T-helper 1 cell treated with Interleukin-12 subunit alpha and Interleukin-12 subunit beta and Interleukin-4 antibody, amounts not matched to agents 30 μg/mL and 1 μg/mL, for 36 hours (primary cell): ENCODE measurements around the gene IRF4.

Experiments used
- H3K27ac Mint-ChIP-seq: one replicate; pipeline ENCODE4 v1.8.0; 2021; ENCODE audit warnings: mild to moderate bottlenecking, mixed read lengths
- H3K27me3 Mint-ChIP-seq: one replicate; pipeline ENCODE4 v1.8.0; 2021; ENCODE audit warnings: low read depth, mixed read lengths
- H3K36me3 Mint-ChIP-seq: one replicate; pipeline ENCODE4 v1.8.0; 2021; ENCODE audit warnings: low read depth, mixed read lengths
- H3K4me1 Mint-ChIP-seq: one replicate; pipeline ENCODE4 v1.8.0; 2021; ENCODE audit warnings: low read depth, mixed read lengths
- H3K4me3 Mint-ChIP-seq: one replicate; pipeline ENCODE4 v1.8.0; 2021; ENCODE audit warnings: mild to moderate bottlenecking, moderate library complexity, mixed read lengths
- H3K9me3 Mint-ChIP-seq: one replicate; pipeline ENCODE4 v1.8.0; 2021; ENCODE audit warnings: mixed read lengths

Gene IRF4

GRCh38 chr6:401239-401993, 9.9 kb downstream of the IRF4 start:
- H3K36me3 Mint-ChIP-seq = peaks cover 85% of the 10 kb centered on the region
- peak overlapping the region; percentile 36 for H3K27ac Mint-ChIP-seq
- H3K4me3 Mint-ChIP-seq = peak overlapping the region; percentile 76

GRCh38 chr6:401994-402640, 10.6 kb downstream of the IRF4 start:
- peaks cover 84% of the 10 kb centered on the region for H3K4me1 Mint-ChIP-seq
- peak overlapping the region; percentile 83 for H3K27ac Mint-ChIP-seq
- H3K4me3 Mint-ChIP-seq = peak overlapping the region; percentile 76
- H3K27me3 Mint-ChIP-seq = no peaks in the 10 kb centered on the region
- H3K36me3 Mint-ChIP-seq = peaks cover 87% of the 10 kb centered on the region
- no peaks in the 10 kb centered on the region for H3K9me3 Mint-ChIP-seq

More at GRCh38 chr6:401239-401993, 9.9 kb downstream of the IRF4 start:
- Mint-ChIP-seq H3K4me1 (peaks cover 87% of the 10 kb centered on the region), H3K9me3 (no peaks in the 10 kb centered on the region), H3K27me3 (no peaks in the 10 kb centered on the region)

GRCh38 chr6:402901-403658, 11.5 kb downstream of the IRF4 start:
- Mint-ChIP-seq H3K4me3 (peak overlapping the region; percentile 76), H3K36me3 (peaks cover 87% of the 10 kb centered on the region), H3K4me1 (peaks cover 80% of the 10 kb centered on the region), H3K27me3 (no peaks in the 10 kb centered on the region), H3K27ac (peak overlapping the region; percentile 83), H3K9me3 (no peaks in the 10 kb centered on the region)

GRCh38 chr6:403659-404655, 12.4 kb downstream of the IRF4 start:
- Mint-ChIP-seq H3K9me3 (no peaks in the 10 kb centered on the region), H3K27ac (peak overlapping the region; percentile 83), H3K4me3 (peak overlapping the region; percentile 76), H3K4me1 (peaks cover 80% of the 10 kb centered on the region), H3K27me3 (no peaks in the 10 kb centered on the region), H3K36me3 (peaks cover 89% of the 10 kb centered on the region)

DNA sequence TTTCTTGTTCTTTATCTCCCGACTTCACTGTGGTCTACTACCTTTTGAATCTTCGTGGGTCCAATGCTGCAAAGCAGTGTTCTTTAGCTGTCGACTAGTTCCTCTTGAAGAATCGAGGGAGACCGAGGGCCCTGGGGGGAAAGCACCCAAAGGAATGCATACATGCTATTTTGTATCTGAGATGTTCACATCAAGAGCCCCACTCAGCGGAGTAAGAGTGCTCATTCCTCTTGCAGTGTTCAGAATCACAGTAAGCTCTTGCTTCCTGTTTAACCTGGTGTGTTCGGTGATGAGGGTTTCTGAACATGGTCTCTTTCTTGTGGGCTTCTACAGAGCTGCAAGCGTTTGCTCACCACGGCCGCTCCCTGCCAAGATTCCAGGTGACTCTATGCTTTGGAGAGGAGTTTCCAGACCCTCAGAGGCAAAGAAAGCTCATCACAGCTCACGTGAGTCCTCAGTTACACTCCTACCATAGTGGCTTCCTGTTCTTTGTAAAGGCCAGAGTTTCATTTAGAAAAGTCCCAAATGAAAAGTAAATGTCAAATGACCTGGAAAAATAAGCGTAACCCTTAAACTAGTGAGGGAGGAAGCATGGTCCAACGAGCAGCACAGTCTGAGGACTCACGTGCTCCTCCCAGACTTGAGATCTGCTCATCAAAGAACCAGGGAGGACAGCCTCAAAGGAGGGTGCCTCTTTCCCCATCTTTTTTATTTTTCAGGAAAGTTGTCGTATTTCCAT, 13.3 kb downstream of the IRF4 start:
- H3K36me3 Mint-ChIP-seq = peaks cover 87% of the 10 kb centered on the region
- no peaks in the 10 kb centered on the region for H3K27me3 Mint-ChIP-seq
- H3K4me3 Mint-ChIP-seq = peak overlapping the region; percentile 76
- peaks cover 77% of the 10 kb centered on the region for H3K4me1 Mint-ChIP-seq
- H3K27ac Mint-ChIP-seq = peak overlapping the region; percentile 83
- no peaks in the 10 kb centered on the region for H3K9me3 Mint-ChIP-seq

GRCh38 chr6:408148-408547, 16.6 kb downstream of the IRF4 start:
- H3K36me3 Mint-ChIP-seq = peaks cover 88% of the 10 kb centered on the region
- H3K9me3 Mint-ChIP-seq = no peaks in the 10 kb centered on the region
- no peaks in the 10 kb centered on the region for H3K27me3 Mint-ChIP-seq
- peak overlapping the region; percentile 46 for H3K27ac Mint-ChIP-seq
- peaks cover 68% of the 10 kb centered on the region for H3K4me1 Mint-ChIP-seq
- H3K4me3 Mint-ChIP-seq = no peak overlapping the region

- Mint-ChIP-seq H3K9me3 (no peaks in the 10 kb centered on the region), H3K36me3 (peaks cover 87% of the 10 kb centered on the region), H3K27ac (peak overlapping the region; percentile 46), H3K4me1 (peaks cover 67% of the 10 kb centered on the region), H3K4me3 (no peak overlapping the region), H3K27me3 (no peaks in the 10 kb centered on the region)
Measured at GRCh38 chr6:408599-409102, 17.1 kb downstream of the IRF4 start.

DNA sequence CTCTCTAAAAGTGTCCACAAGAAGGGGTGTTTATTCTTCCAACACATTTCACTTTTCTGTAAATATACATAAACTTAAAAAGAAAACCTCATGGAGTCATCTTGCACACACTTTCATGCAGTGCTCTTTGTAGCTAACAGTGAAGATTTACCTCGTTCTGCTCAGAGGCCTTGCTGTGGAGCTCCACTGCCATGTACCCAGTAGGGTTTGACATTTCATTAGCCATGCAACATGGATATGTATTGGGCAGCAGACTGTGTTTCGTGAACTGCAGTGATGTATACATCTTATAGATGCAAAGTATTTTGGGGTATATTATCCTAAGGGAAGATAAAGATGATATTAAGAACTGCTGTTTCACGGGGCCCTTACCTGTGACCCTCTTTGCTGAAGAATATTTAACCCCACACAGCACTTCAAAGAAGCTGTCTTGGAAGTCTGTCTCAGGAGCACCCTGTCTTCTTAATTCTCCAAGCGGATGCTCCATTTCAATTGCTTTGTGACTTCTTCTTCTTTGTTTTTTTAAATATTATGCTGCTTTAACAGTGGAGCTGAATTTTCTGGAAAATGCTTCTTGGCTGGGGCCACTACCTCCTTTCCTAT, 17.9 kb downstream of the IRF4 start:
- no peak overlapping the region for H3K4me3 Mint-ChIP-seq
- peaks cover 88% of the 10 kb centered on the region for H3K36me3 Mint-ChIP-seq
- H3K9me3 Mint-ChIP-seq = peaks cover 2% of the 10 kb centered on the region
- H3K27ac Mint-ChIP-seq = no peak overlapping the region
- no peaks in the 10 kb centered on the region for H3K27me3 Mint-ChIP-seq
- peaks cover 62% of the 10 kb centered on the region for H3K4me1 Mint-ChIP-seq

DNA sequence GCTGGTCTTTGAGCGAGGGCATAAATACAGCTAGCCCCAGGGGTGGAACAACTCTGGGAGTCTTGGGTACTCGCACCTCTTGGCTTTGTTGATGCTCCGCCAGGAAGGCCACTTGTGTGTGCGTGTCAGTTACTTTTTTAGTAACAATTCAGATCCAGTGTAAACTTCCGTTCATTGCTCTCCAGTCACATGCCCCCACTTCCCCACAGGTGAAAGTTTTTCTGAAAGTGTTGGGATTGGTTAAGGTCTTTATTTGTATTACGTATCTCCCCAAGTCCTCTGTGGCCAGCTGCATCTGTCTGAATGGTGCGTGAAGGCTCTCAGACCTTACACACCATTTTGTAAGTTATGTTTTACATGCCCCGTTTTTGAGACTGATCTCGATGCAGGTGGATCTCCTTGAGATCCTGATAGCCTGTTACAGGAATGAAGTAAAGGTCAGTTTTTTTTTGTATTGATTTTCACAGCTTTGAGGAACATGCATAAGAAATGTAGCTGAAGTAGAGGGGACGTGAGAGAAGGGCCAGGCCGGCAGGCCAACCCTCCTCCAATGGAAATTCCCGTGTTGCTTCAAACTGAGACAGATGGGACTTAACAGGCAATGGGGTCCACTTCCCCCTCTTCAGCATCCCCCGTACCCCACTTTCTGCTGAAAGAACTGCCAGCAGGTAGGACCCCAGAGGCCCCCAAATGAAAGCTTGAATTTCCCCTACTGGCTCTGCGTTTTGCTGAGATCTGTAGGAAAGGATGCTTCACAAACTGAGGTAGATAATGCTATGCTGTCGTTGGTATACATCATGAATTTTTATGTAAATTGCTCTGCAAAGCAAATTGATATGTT, 19.2 kb downstream of the IRF4 start:
- H3K4me1 Mint-ChIP-seq = peaks cover 55% of the 10 kb centered on the region
- H3K27ac Mint-ChIP-seq = peak overlapping the region; percentile 41
- H3K4me3 Mint-ChIP-seq = no peak overlapping the region
- peaks cover 15% of the 10 kb centered on the region for H3K9me3 Mint-ChIP-seq
- H3K27me3 Mint-ChIP-seq = no peaks in the 10 kb centered on the region
- peaks cover 89% of the 10 kb centered on the region for H3K36me3 Mint-ChIP-seq

GRCh38 chr6:411402-412145, 20.0 kb downstream of the IRF4 start:
- Mint-ChIP-seq H3K36me3 (peaks cover 92% of the 10 kb centered on the region), H3K9me3 (peaks cover 23% of the 10 kb centered on the region), H3K4me1 (peaks cover 51% of the 10 kb centered on the region), H3K27ac (peak overlapping the region; percentile 61), H3K4me3 (no peak overlapping the region), H3K27me3 (no peaks in the 10 kb centered on the region)

DNA sequence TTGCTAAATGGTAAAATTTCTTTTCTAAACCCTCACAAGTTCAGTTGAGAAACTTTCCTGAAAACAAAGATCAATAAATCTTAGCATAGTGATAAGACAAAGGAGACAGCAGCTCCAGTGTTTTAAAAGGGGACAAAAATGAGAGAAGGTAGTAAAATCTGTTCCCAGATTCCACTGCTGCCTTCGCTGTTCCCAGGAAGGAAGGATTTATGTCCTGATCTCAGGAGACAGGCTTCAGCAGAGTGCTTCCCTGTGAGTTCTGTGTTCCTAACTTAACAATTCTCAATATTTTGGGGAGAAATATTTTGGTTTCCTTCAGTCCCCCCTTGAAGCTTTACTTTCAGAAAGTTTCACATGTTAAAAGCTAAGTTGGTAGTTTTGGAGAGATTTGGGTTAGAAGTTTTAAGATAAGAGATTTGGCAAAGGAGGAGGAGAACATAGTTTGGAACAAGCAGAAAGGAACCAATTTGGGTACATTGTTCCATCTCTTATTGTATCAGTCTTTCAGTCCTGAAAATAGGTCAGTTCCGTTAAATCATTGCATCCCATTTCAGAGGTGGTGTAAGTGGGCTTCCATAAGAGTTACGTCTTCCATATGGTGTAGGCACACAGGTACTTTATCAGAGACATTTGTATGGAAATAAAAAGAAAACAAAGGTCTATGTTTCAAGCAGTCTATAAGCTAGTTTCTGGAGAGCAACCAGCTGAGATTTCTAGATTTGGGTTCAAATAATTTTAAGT, 20.8 kb downstream of the IRF4 start:
- H3K36me3 Mint-ChIP-seq = peaks cover 89% of the 10 kb centered on the region
- peak overlapping the region; percentile 61 for H3K27ac Mint-ChIP-seq

More for the DNA sequence above, 20.8 kb downstream of the IRF4 start:
- peaks cover 29% of the 10 kb centered on the region for H3K9me3 Mint-ChIP-seq
- peaks cover 54% of the 10 kb centered on the region for H3K4me1 Mint-ChIP-seq
- no peak overlapping the region for H3K4me3 Mint-ChIP-seq
- no peaks in the 10 kb centered on the region for H3K27me3 Mint-ChIP-seq
